H1 (cell line): Measurements from ENCODE around the gene KRTAP17-1. TPM values are rescaled to one million over a fixed set of nuclear protein-coding genes. Genes with fewer than 3 reads are reported as not detected.
"Not testable (repeated sequence)": the region's sequence is repeated elsewhere in the genome, so short reads cannot be mapped to it uniquely, and the experiment has no call there.

ENCODE experiments used
- CTCF ChIA-PET: fragments of 300-600 bp; sonication (Branson Sonifier 250); formaldehyde crosslinking; loops from one replicate; lab custom pipeline; 2021; ENCODE audit not compliant: partially characterized antibody; lab: Charles Lee
- POLR2A ChIA-PET: fragments of 300-600 bp; sonication (Branson Sonifier 250); formaldehyde crosslinking; loops from one replicate; lab custom pipeline; 2021; ENCODE audit warnings: inconsistent platforms; ENCODE audit not compliant: partially characterized antibody; lab: Charles Lee
- DNase-seq, 2 experiments: peaks; one replicate each; pipeline versions ENCODE4 v3.0.0 to v3.0.0-alpha.2; 2010 to 2022; ENCODE audit warnings: low spot score in 2 of 2, low read depth in 1 of 2, mixed read lengths in 1 of 2
- FAIRE-seq: peaks from 2 replicates; lab custom pipeline; 2011; peaks lifted over from hg19 to GRCh38; lab: Jason Lieb, UNC
- H2AFZ ChIP-seq: 2 replicates; pipeline ENCODE4 v1.8.1; 2012; ENCODE audit warnings: low read length, inconsistent platforms
- H2AK5ac ChIP-seq: 2 replicates; pipeline ENCODE4 v1.6.1; 2013; ENCODE audit warnings: low read depth, low read length
- H2BK120ac ChIP-seq: replicated peaks from 2 replicates; pipeline ENCODE3; 2013; ENCODE audit warnings: low read depth, low read length, inconsistent platforms
- H2BK12ac ChIP-seq: 2 replicates; pipeline ENCODE4 v1.6.1; 2013; ENCODE audit warnings: low read depth, low read length
- H2BK15ac ChIP-seq: 2 replicates; pipeline ENCODE4 v1.6.1; 2013; ENCODE audit warnings: low read length
- H2BK20ac ChIP-seq: 2 replicates; pipeline ENCODE4 v1.6.1; 2013; ENCODE audit warnings: low read length
- H2BK5ac ChIP-seq: 2 replicates; pipeline ENCODE4 v1.6.1; 2013; ENCODE audit warnings: low read depth, low read length
- H3K14ac ChIP-seq: 2 replicates; pipeline ENCODE4 v1.6.1; 2013; ENCODE audit warnings: inconsistent platforms; ENCODE audit not compliant: insufficient read length
- H3K18ac ChIP-seq: 2 replicates; pipeline ENCODE4 v1.6.1; 2013; ENCODE audit warnings: low read length; ENCODE audit errors: extremely low read depth
- H3K23ac ChIP-seq: 2 replicates; pipeline ENCODE4 v1.6.1; 2013; ENCODE audit warnings: inconsistent platforms; ENCODE audit not compliant: insufficient read length
- H3K23me2 ChIP-seq: 2 replicates; pipeline ENCODE4 v1.6.1; 2013; ENCODE audit warnings: low read depth, low read length
- H3K27ac ChIP-seq: 2 replicates; pipeline ENCODE4 v1.6.1; 2011; ENCODE audit warnings: low read depth, low read length, inconsistent platforms
- H3K27me3 ChIP-seq, 4 experiments: replicated peaks in 1 of 4; 1 replicate in 1 of 4; 2 replicates in 3 of 4; pipeline versions ENCODE4 v1.6.1 to v1.8.1; 2011 to 2013; ENCODE audit warnings: low read length in 3 of 4, mild to moderate bottlenecking in 3 of 4, inconsistent platforms in 2 of 4, mixed read lengths in 2 of 4, moderate library complexity in 1 of 4; ENCODE audit not compliant: control insufficient read depth in 3 of 4, insufficient read depth in 3 of 4; ENCODE audit errors: extremely low read depth in 1 of 4
- H3K36me3 ChIP-seq, 4 experiments: 2 replicates each; pipeline versions ENCODE4 v1.6.1 to v1.8.1; 2011 to 2013; ENCODE audit warnings: mild to moderate bottlenecking in 4 of 4, low read length in 3 of 4, moderate library complexity in 2 of 4, control low read depth in 1 of 4, inconsistent platforms in 1 of 4; ENCODE audit not compliant: insufficient read depth in 4 of 4, control insufficient read depth in 2 of 4
- H3K4ac ChIP-seq: replicated peaks from 2 replicates; pipeline ENCODE3; 2013; ENCODE audit warnings: low read length, low read depth, mixed read lengths, inconsistent platforms; ENCODE audit not compliant: insufficient read length
- H3K4me1 ChIP-seq, 4 experiments: replicated peaks in 1 of 4; 1 replicate in 1 of 4; 2 replicates in 3 of 4; pipeline versions ENCODE4 v1.6.1 to v1.8.1; 2011 to 2013; ENCODE audit warnings: low read length in 3 of 4, inconsistent platforms in 2 of 4, mixed read lengths in 1 of 4; ENCODE audit not compliant: insufficient read depth in 4 of 4, control insufficient read depth in 3 of 4
- H3K4me2 ChIP-seq, 2 experiments: 2 replicates each; pipeline versions ENCODE4 v1.6.1 to v1.8.1; 2011 to 2013; ENCODE audit warnings: low read depth in 2 of 2, low read length in 2 of 2, control low read depth in 1 of 2, inconsistent platforms in 1 of 2, mild to moderate bottlenecking in 1 of 2; ENCODE audit not compliant: insufficient read depth in 1 of 2
- H3K4me3 ChIP-seq, 4 experiments: fragments of 200-600, 300-600 bp in 1 of 4; sonication (generic), shearing (Covaris generic), sonication (Bioruptor Twin) in 1 of 4; 2 replicates each; pipeline versions ENCODE4 v1.5.1 to v1.8.1; 2011 to 2016; ENCODE audit warnings: low read length in 4 of 4, low read depth in 3 of 4, control low read depth in 2 of 4, inconsistent platforms in 2 of 4, mild to moderate bottlenecking in 2 of 4, mixed read lengths in 1 of 4, moderate library complexity in 1 of 4; ENCODE audit not compliant: insufficient read depth in 2 of 4; ENCODE audit errors: extremely low read depth in 1 of 4
- H3K56ac ChIP-seq: replicated peaks from 2 replicates; pipeline ENCODE3; 2013; ENCODE audit warnings: low read depth, mild to moderate bottlenecking, mixed read lengths, low read length, inconsistent platforms; ENCODE audit not compliant: insufficient read length
- H3K79me1 ChIP-seq: 2 replicates; pipeline ENCODE4 v1.6.1; 2013; ENCODE audit warnings: low read depth, low read length, control low read depth
- H3K79me2 ChIP-seq, 2 experiments: 2 replicates each; pipeline versions ENCODE4 v1.6.1 to v1.8.1; 2012 to 2013; ENCODE audit warnings: low read length in 2 of 2, mild to moderate bottlenecking in 2 of 2, inconsistent platforms in 1 of 2; ENCODE audit not compliant: insufficient read depth in 2 of 2, control insufficient read depth in 1 of 2
- H3K9ac ChIP-seq, 4 experiments: replicated peaks in 1 of 4; 1 replicate in 1 of 4; 2 replicates in 3 of 4; pipeline versions ENCODE4 v1.6.1 to v1.8.1; 2011 to 2013; ENCODE audit warnings: low read depth in 3 of 4, low read length in 3 of 4, control low read depth in 2 of 4, mild to moderate bottlenecking in 2 of 4, moderate library complexity in 2 of 4, inconsistent platforms in 1 of 4; ENCODE audit errors: extremely low read depth in 1 of 4
- H3K9me3 ChIP-seq, 2 experiments: 2 replicates each; pipeline versions ENCODE4 v1.6.1 to v1.8.1; 2012 to 2013; ENCODE audit warnings: mild to moderate bottlenecking in 2 of 2, moderate library complexity in 2 of 2, control low read depth in 1 of 2, inconsistent platforms in 1 of 2, low read depth in 1 of 2, low read length in 1 of 2, mixed read lengths in 1 of 2; ENCODE audit not compliant: insufficient read depth in 2 of 2
- H4K20me1 ChIP-seq, 2 experiments: replicated peaks in 1 of 2; 2 replicates each; pipeline versions ENCODE3 to v1.8.1; 2011 to 2013; ENCODE audit warnings: inconsistent platforms in 2 of 2, low read length in 2 of 2, mild to moderate bottlenecking in 1 of 2; ENCODE audit not compliant: insufficient read depth in 2 of 2, control insufficient read depth in 1 of 2
- H4K5ac ChIP-seq: 2 replicates; pipeline ENCODE4 v1.6.1; 2013; ENCODE audit warnings: low read length, low read depth, mixed read lengths, inconsistent platforms; ENCODE audit not compliant: insufficient read length
- H4K8ac ChIP-seq: 2 replicates; pipeline ENCODE4 v1.8.0; 2013; ENCODE audit warnings: mild to moderate bottlenecking, moderate library complexity, low read length, inconsistent platforms; ENCODE audit not compliant: insufficient read depth; ENCODE audit errors: extremely low read depth
- H4K91ac ChIP-seq: replicated peaks from 2 replicates; pipeline ENCODE3; 2013; ENCODE audit warnings: low read length, mixed read lengths, inconsistent platforms; ENCODE audit not compliant: insufficient read length
- WGBS, 2 experiments: shearing (Covaris generic) in 1 of 2; methylation state at CpG; one replicate each; pipeline versions ENCODE4 v1.1.6 to v1.1.7; 2013 to 2015; ENCODE audit warnings: low lambda C conversion rate in 2 of 2, mixed read lengths in 2 of 2, inconsistent platforms in 1 of 2, low coverage in 1 of 2, missing lambda C conversion rate in 1 of 2; ENCODE audit not compliant: insufficient replicate concordance in 2 of 2, insufficient coverage in 1 of 2, insufficient read length in 1 of 2; ENCODE audit errors: extremely low coverage in 1 of 2, missing lambda C conversion rate in 1 of 2; 5-methylcytosine and 5-hydroxymethylcytosine counted together
- polyA plus RNA-seq, 7 experiments: library from polyadenylated mRNA; depleted of rRNA in 3 of 7; stranded (reverse) in 5 of 7; unstranded in 2 of 7; fragments of >200 nt in 5 of 7; fragments of 200-250 nt in 2 of 7; gene quantifications; 1 replicate in 5 of 7; 2 replicates in 1 of 7; 4 replicates in 1 of 7; pipeline versions ENCODE4 v1.2.1 to v1.2.3, GENCODE V29; 2011 to 2013; ENCODE audit warnings: missing spikeins in 2 of 7, mixed read lengths in 2 of 7
- total RNA-seq: library from RNA; stranded (reverse); fragmentation: NEBNext Ultra II Directional; extraction: Animal tissue kit (Norgen Biotek cat#: 25700); gene quantifications from 2 replicates; pipeline ENCODE4 v1.2.1, GENCODE V29; 2021

Gene KRTAP17-1
- total and polyA plus RNA-seq, 2 of the 8 experiments (the other 6 are each of a cell fraction or from before 2014, with no cell fraction given) = not detected

- H2AFZ ChIP-seq, H4K5ac ChIP-seq, H3K4ac ChIP-seq, H4K8ac ChIP-seq, H2BK120ac ChIP-seq, H3K36me3 ChIP-seq, H4K20me1 ChIP-seq, H3K18ac ChIP-seq, DNase-seq, H3K9me3 ChIP-seq, H3K79me2 ChIP-seq, H3K27ac ChIP-seq, POLR2A ChIA-PET, H3K4me3 ChIP-seq, H2BK5ac ChIP-seq, H2BK20ac ChIP-seq, H4K91ac ChIP-seq, H2AK5ac ChIP-seq, H3K4me1 ChIP-seq, FAIRE-seq, H3K27me3 ChIP-seq, H3K14ac ChIP-seq, H3K9ac ChIP-seq, H3K56ac ChIP-seq, H3K4me2 ChIP-seq, H2BK12ac ChIP-seq, H3K23ac ChIP-seq, H3K79me1 ChIP-seq, H2BK15ac ChIP-seq, H3K23me2 ChIP-seq: not testable (repeated sequence)
- CTCF ChIA-PET = interaction anchor here (0.8 kb wide), 1 partner anchor 15 kb away, joined by 3 read pairs; no protein-coding TSS in a partner anchor
- 96% methylated on average over 3 of the region's 3 CpGs; no CpG with 5 or more reads in 1 of the 2 experiments for WGBS, 2 experiments
Measured at GRCh38 chr17:41275648-41276190, 39.8 kb downstream of the KRTAP17-1 start, which contains the start of gene KRTAP9-7. Gene KRTAP9-7, plus strand, starts transcription at chr17:41275698. Its CDS starts 0 bp downstream, at chr17:41275698.
